NCI-H69 (cell line): Measurements from ENCODE around the gene PTCSC3.

Experiments
- DNase-seq: peaks from one replicate; lab custom pipeline; 2025; lab: John Stamatoyannopoulos, UW

The PTCSC3 gene

GRCh38 chr14:36176524-36176923 is at the start of gene PTCSC3:
Gene PTCSC3, minus strand, starts transcription at chr14:36176722.
- DNase-seq: no peak

GRCh38 chr14:36226164-36226563 is 49.6 kb upstream of the PTCSC3 start:
- no peak for DNase-seq

- peak; percentile 26 for DNase-seq
Measured at GRCh38 chr14:36224176-36224575, 47.7 kb upstream of the PTCSC3 start.

GRCh38 chr14:36223558-36223957 is 47.0 kb upstream of the PTCSC3 start:
- DNase-seq: no peak

- no peak for DNase-seq
Measured at GRCh38 chr14:36222952-36223468, 46.5 kb upstream of the PTCSC3 start.

GRCh38 chr14:36222337-36222736 is 45.8 kb upstream of the PTCSC3 start:
- no peak for DNase-seq

- DNase-seq: peak; percentile 26
Measured at GRCh38 chr14:36221112-36221511, 44.6 kb upstream of the PTCSC3 start.

GRCh38 chr14:36217732-36218131 is 41.2 kb upstream of the PTCSC3 start:
- DNase-seq: no peak

GRCh38 chr14:36217027-36217426 is 40.5 kb upstream of the PTCSC3 start:
- DNase-seq: no peak

- DNase-seq: no peak
Measured at GRCh38 chr14:36215217-36215598, 38.7 kb upstream of the PTCSC3 start.

- DNase-seq: peak; percentile 12
Measured at GRCh38 chr14:36214476-36215216, 38.1 kb upstream of the PTCSC3 start.

GRCh38 chr14:36212987-36213386 is 36.5 kb upstream of the PTCSC3 start:
- no peak for DNase-seq

- peak; percentile 37 for DNase-seq
Measured at GRCh38 chr14:36212577-36212976, 36.1 kb upstream of the PTCSC3 start.

GRCh38 chr14:36208690-36209278 is 32.3 kb upstream of the PTCSC3 start:
- DNase-seq: peak; percentile 96

- DNase-seq: peak; percentile 75
Measured at GRCh38 chr14:36207500-36207899, 31.0 kb upstream of the PTCSC3 start.

- DNase-seq: no peak
Measured at GRCh38 chr14:36204461-36205073, 28.0 kb upstream of the PTCSC3 start.

- no peak for DNase-seq
Measured at GRCh38 chr14:36198378-36198777, 21.9 kb upstream of the PTCSC3 start.

- peak; percentile 99 for DNase-seq
Measured at GRCh38 chr14:36194663-36195062, 18.1 kb upstream of the PTCSC3 start.

GRCh38 chr14:36192530-36192929 is 16.0 kb upstream of the PTCSC3 start:
- no peak for DNase-seq

GRCh38 chr14:36183402-36183801 is 6.9 kb upstream of the PTCSC3 start:
- no peak for DNase-seq

- DNase-seq: no peak
Measured at GRCh38 chr14:36181417-36181816, 4.9 kb upstream of the PTCSC3 start.

GRCh38 chr14:36177489-36177888 is 967 bp upstream of the PTCSC3 start:
- DNase-seq: no peak

- no peak for DNase-seq
Measured at GRCh38 chr14:36174767-36175424, 1.6 kb downstream of the PTCSC3 start.
